H1 (cell line): Measurements from ENCODE around the gene ABHD12. TPM values are rescaled to one million over a fixed set of nuclear protein-coding genes. Genes with fewer than 3 reads are reported as not detected.

Experiments
- CTCF ChIA-PET: fragments of 300-600 bp; sonication (Branson Sonifier 250); formaldehyde crosslinking; loops from one replicate; lab custom pipeline; 2021; ENCODE audit not compliant: partially characterized antibody; lab: Charles Lee
- POLR2A ChIA-PET: fragments of 300-600 bp; sonication (Branson Sonifier 250); formaldehyde crosslinking; loops from one replicate; lab custom pipeline; 2021; ENCODE audit warnings: inconsistent platforms; ENCODE audit not compliant: partially characterized antibody; lab: Charles Lee
- DNase-seq, 2 experiments: peaks; one replicate each; pipeline versions ENCODE4 v3.0.0 to v3.0.0-alpha.2; 2010 to 2022; ENCODE audit warnings: low spot score in 2 of 2, low read depth in 1 of 2, mixed read lengths in 1 of 2
- FAIRE-seq: peaks from 2 replicates; lab custom pipeline; 2011; peaks lifted over from hg19 to GRCh38; lab: Jason Lieb, UNC
- H2AFZ ChIP-seq: 2 replicates; pipeline ENCODE4 v1.8.1; 2012; ENCODE audit warnings: low read length, inconsistent platforms
- H2AK5ac ChIP-seq: 2 replicates; pipeline ENCODE4 v1.6.1; 2013; ENCODE audit warnings: low read depth, low read length
- H2BK120ac ChIP-seq: replicated peaks from 2 replicates; pipeline ENCODE3; 2013; ENCODE audit warnings: low read depth, low read length, inconsistent platforms
- H2BK12ac ChIP-seq: 2 replicates; pipeline ENCODE4 v1.6.1; 2013; ENCODE audit warnings: low read depth, low read length
- H2BK15ac ChIP-seq: 2 replicates; pipeline ENCODE4 v1.6.1; 2013; ENCODE audit warnings: low read length
- H2BK20ac ChIP-seq: 2 replicates; pipeline ENCODE4 v1.6.1; 2013; ENCODE audit warnings: low read length
- H2BK5ac ChIP-seq: 2 replicates; pipeline ENCODE4 v1.6.1; 2013; ENCODE audit warnings: low read depth, low read length
- H3K14ac ChIP-seq: 2 replicates; pipeline ENCODE4 v1.6.1; 2013; ENCODE audit warnings: inconsistent platforms; ENCODE audit not compliant: insufficient read length
- H3K18ac ChIP-seq: 2 replicates; pipeline ENCODE4 v1.6.1; 2013; ENCODE audit warnings: low read length; ENCODE audit errors: extremely low read depth
- H3K23ac ChIP-seq: 2 replicates; pipeline ENCODE4 v1.6.1; 2013; ENCODE audit warnings: inconsistent platforms; ENCODE audit not compliant: insufficient read length
- H3K23me2 ChIP-seq: 2 replicates; pipeline ENCODE4 v1.6.1; 2013; ENCODE audit warnings: low read depth, low read length
- H3K27ac ChIP-seq: 2 replicates; pipeline ENCODE4 v1.6.1; 2011; ENCODE audit warnings: low read depth, low read length, inconsistent platforms
- H3K27me3 ChIP-seq, 4 experiments: replicated peaks in 1 of 4; 1 replicate in 1 of 4; 2 replicates in 3 of 4; pipeline versions ENCODE4 v1.6.1 to v1.8.1; 2011 to 2013; ENCODE audit warnings: low read length in 3 of 4, mild to moderate bottlenecking in 3 of 4, inconsistent platforms in 2 of 4, mixed read lengths in 2 of 4, moderate library complexity in 1 of 4; ENCODE audit not compliant: control insufficient read depth in 3 of 4, insufficient read depth in 3 of 4; ENCODE audit errors: extremely low read depth in 1 of 4
- H3K36me3 ChIP-seq, 4 experiments: 2 replicates each; pipeline versions ENCODE4 v1.6.1 to v1.8.1; 2011 to 2013; ENCODE audit warnings: mild to moderate bottlenecking in 4 of 4, low read length in 3 of 4, moderate library complexity in 2 of 4, control low read depth in 1 of 4, inconsistent platforms in 1 of 4; ENCODE audit not compliant: insufficient read depth in 4 of 4, control insufficient read depth in 2 of 4
- H3K4ac ChIP-seq: replicated peaks from 2 replicates; pipeline ENCODE3; 2013; ENCODE audit warnings: low read length, low read depth, mixed read lengths, inconsistent platforms; ENCODE audit not compliant: insufficient read length
- H3K4me1 ChIP-seq, 4 experiments: replicated peaks in 1 of 4; 1 replicate in 1 of 4; 2 replicates in 3 of 4; pipeline versions ENCODE4 v1.6.1 to v1.8.1; 2011 to 2013; ENCODE audit warnings: low read length in 3 of 4, inconsistent platforms in 2 of 4, mixed read lengths in 1 of 4; ENCODE audit not compliant: insufficient read depth in 4 of 4, control insufficient read depth in 3 of 4
- H3K4me2 ChIP-seq, 2 experiments: 2 replicates each; pipeline versions ENCODE4 v1.6.1 to v1.8.1; 2011 to 2013; ENCODE audit warnings: low read depth in 2 of 2, low read length in 2 of 2, control low read depth in 1 of 2, inconsistent platforms in 1 of 2, mild to moderate bottlenecking in 1 of 2; ENCODE audit not compliant: insufficient read depth in 1 of 2
- H3K4me3 ChIP-seq, 4 experiments: fragments of 200-600, 300-600 bp in 1 of 4; sonication (generic), shearing (Covaris generic), sonication (Bioruptor Twin) in 1 of 4; 2 replicates each; pipeline versions ENCODE4 v1.5.1 to v1.8.1; 2011 to 2016; ENCODE audit warnings: low read length in 4 of 4, low read depth in 3 of 4, control low read depth in 2 of 4, inconsistent platforms in 2 of 4, mild to moderate bottlenecking in 2 of 4, mixed read lengths in 1 of 4, moderate library complexity in 1 of 4; ENCODE audit not compliant: insufficient read depth in 2 of 4; ENCODE audit errors: extremely low read depth in 1 of 4
- H3K56ac ChIP-seq: replicated peaks from 2 replicates; pipeline ENCODE3; 2013; ENCODE audit warnings: low read depth, mild to moderate bottlenecking, mixed read lengths, low read length, inconsistent platforms; ENCODE audit not compliant: insufficient read length
- H3K79me1 ChIP-seq: 2 replicates; pipeline ENCODE4 v1.6.1; 2013; ENCODE audit warnings: low read depth, low read length, control low read depth
- H3K79me2 ChIP-seq, 2 experiments: 2 replicates each; pipeline versions ENCODE4 v1.6.1 to v1.8.1; 2012 to 2013; ENCODE audit warnings: low read length in 2 of 2, mild to moderate bottlenecking in 2 of 2, inconsistent platforms in 1 of 2; ENCODE audit not compliant: insufficient read depth in 2 of 2, control insufficient read depth in 1 of 2
- H3K9ac ChIP-seq, 4 experiments: replicated peaks in 1 of 4; 1 replicate in 1 of 4; 2 replicates in 3 of 4; pipeline versions ENCODE4 v1.6.1 to v1.8.1; 2011 to 2013; ENCODE audit warnings: low read depth in 3 of 4, low read length in 3 of 4, control low read depth in 2 of 4, mild to moderate bottlenecking in 2 of 4, moderate library complexity in 2 of 4, inconsistent platforms in 1 of 4; ENCODE audit errors: extremely low read depth in 1 of 4
- H3K9me3 ChIP-seq, 2 experiments: 2 replicates each; pipeline versions ENCODE4 v1.6.1 to v1.8.1; 2012 to 2013; ENCODE audit warnings: mild to moderate bottlenecking in 2 of 2, moderate library complexity in 2 of 2, control low read depth in 1 of 2, inconsistent platforms in 1 of 2, low read depth in 1 of 2, low read length in 1 of 2, mixed read lengths in 1 of 2; ENCODE audit not compliant: insufficient read depth in 2 of 2
- H4K20me1 ChIP-seq, 2 experiments: replicated peaks in 1 of 2; 2 replicates each; pipeline versions ENCODE3 to v1.8.1; 2011 to 2013; ENCODE audit warnings: inconsistent platforms in 2 of 2, low read length in 2 of 2, mild to moderate bottlenecking in 1 of 2; ENCODE audit not compliant: insufficient read depth in 2 of 2, control insufficient read depth in 1 of 2
- H4K5ac ChIP-seq: 2 replicates; pipeline ENCODE4 v1.6.1; 2013; ENCODE audit warnings: low read length, low read depth, mixed read lengths, inconsistent platforms; ENCODE audit not compliant: insufficient read length
- H4K8ac ChIP-seq: 2 replicates; pipeline ENCODE4 v1.8.0; 2013; ENCODE audit warnings: mild to moderate bottlenecking, moderate library complexity, low read length, inconsistent platforms; ENCODE audit not compliant: insufficient read depth; ENCODE audit errors: extremely low read depth
- H4K91ac ChIP-seq: replicated peaks from 2 replicates; pipeline ENCODE3; 2013; ENCODE audit warnings: low read length, mixed read lengths, inconsistent platforms; ENCODE audit not compliant: insufficient read length
- BRCA1 ChIP-seq: IDR thresholded peaks from 2 replicates; pipeline ENCODE4 v1.6.1; 2012; ENCODE audit warnings: low read depth, low read length, improper control_type of control experiment
- GTF2F1 ChIP-seq: IDR thresholded peaks from 2 replicates; pipeline ENCODE4 v1.6.1; 2012; ENCODE audit warnings: low read depth, low read length, improper control_type of control experiment, borderline replicate concordance
- HDAC6 ChIP-seq: IDR thresholded peaks from one replicate; pipeline ENCODE4 v1.7.1; 2012; ENCODE audit warnings: low read depth, mild to moderate bottlenecking, inconsistent platforms, low read length, moderate library complexity
- POLR2A ChIP-seq, 2 experiments: IDR thresholded peaks; 1 replicate in 1 of 2; 2 replicates in 1 of 2; pipeline ENCODE4 v1.6.1; 2011; ENCODE audit warnings: low read depth in 2 of 2, low read length in 2 of 2, mild to moderate bottlenecking in 2 of 2; ENCODE audit errors: control extremely low read depth in 1 of 2
- RFX5 ChIP-seq: IDR thresholded peaks from 2 replicates; pipeline ENCODE4 v1.6.1; 2011; ENCODE audit warnings: low read depth, low read length, improper control_type of control experiment, borderline replicate concordance
- SIN3A ChIP-seq, 2 experiments: IDR thresholded peaks in 1 of 2; conservative IDR thresholded peaks in 1 of 2; 2 replicates each; pipeline ENCODE4 v1.6.1; 2011 to 2012; ENCODE audit warnings: low read length in 2 of 2, improper control_type of control experiment in 1 of 2, low read depth in 1 of 2, mild to moderate bottlenecking in 1 of 2
- SUZ12 ChIP-seq: fragments of 200-600 bp; sonication (generic); IDR thresholded peaks from 2 replicates; pipeline ENCODE4 v1.6.1; 2012; ENCODE audit warnings: mild to moderate bottlenecking, inconsistent platforms, low read length, moderate library complexity, mixed read lengths
- TBP ChIP-seq: IDR thresholded peaks from 2 replicates; pipeline ENCODE4 v1.6.1; 2011; ENCODE audit warnings: low read depth, low read length, improper control_type of control experiment
- WGBS, 2 experiments: shearing (Covaris generic) in 1 of 2; methylation state at CpG; one replicate each; pipeline versions ENCODE4 v1.1.6 to v1.1.7; 2013 to 2015; ENCODE audit warnings: low lambda C conversion rate in 2 of 2, mixed read lengths in 2 of 2, inconsistent platforms in 1 of 2, low coverage in 1 of 2, missing lambda C conversion rate in 1 of 2; ENCODE audit not compliant: insufficient replicate concordance in 2 of 2, insufficient coverage in 1 of 2, insufficient read length in 1 of 2; ENCODE audit errors: extremely low coverage in 1 of 2, missing lambda C conversion rate in 1 of 2; 5-methylcytosine and 5-hydroxymethylcytosine counted together
- polyA plus RNA-seq, 7 experiments: library from polyadenylated mRNA; depleted of rRNA in 3 of 7; stranded (reverse) in 5 of 7; unstranded in 2 of 7; fragments of >200 nt in 5 of 7; fragments of 200-250 nt in 2 of 7; gene quantifications; 1 replicate in 5 of 7; 2 replicates in 1 of 7; 4 replicates in 1 of 7; pipeline versions ENCODE4 v1.2.1 to v1.2.3, GENCODE V29; 2011 to 2013; ENCODE audit warnings: missing spikeins in 2 of 7, mixed read lengths in 2 of 7
- total RNA-seq: library from RNA; stranded (reverse); fragmentation: NEBNext Ultra II Directional; extraction: Animal tissue kit (Norgen Biotek cat#: 25700); gene quantifications from 2 replicates; pipeline ENCODE4 v1.2.1, GENCODE V29; 2021
- TF ChIP-seq, protein P1 (sequence below): IDR thresholded peaks from 2 replicates; pipeline ENCODE4 v1.6.1; 2011; ENCODE audit warnings: low read depth, mild to moderate bottlenecking, low read length; ENCODE audit not compliant: insufficient read depth
- TF ChIP-seq, protein P2 (sequence below): IDR thresholded peaks from 2 replicates; pipeline ENCODE4 v1.6.1; 2011; ENCODE audit warnings: low read length, improper control_type of control experiment

Gene ABHD12
- total and polyA plus RNA-seq, 2 of the 8 experiments (the other 6 are each of a cell fraction or from before 2014, with no cell fraction given) = 31.3 to 59.5 TPM

DNA sequence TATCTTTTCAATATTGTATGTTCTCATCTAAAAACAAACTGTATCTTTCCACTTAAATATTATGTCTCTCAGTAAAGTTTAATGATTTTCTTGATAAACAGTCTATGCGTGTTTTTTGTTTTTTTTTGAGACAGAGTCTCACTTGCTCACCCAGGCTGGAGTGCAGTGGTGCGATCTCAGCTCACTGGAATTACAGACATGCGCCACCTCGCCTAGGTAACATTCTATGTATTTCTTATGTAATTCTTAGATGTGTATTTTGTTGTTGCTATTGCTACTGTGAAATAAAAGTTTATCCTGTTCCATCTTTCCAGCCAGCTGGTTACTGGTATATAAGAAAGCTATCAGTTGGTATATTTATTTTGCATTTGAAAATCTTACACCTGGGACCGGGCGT is 29.4 kb downstream of the ABHD12 start:
- H3K4me1 ChIP-seq = peaks cover 5 to 19% (median 14%) of the 10 kb centered on the region in 4 experiments
- H2BK12ac ChIP-seq = no peak overlapping the region
- H3K79me2 ChIP-seq = peaks cover 0 to 68% of the 10 kb centered on the region in 2 experiments; a peak in 2 of 4 replicates
- H2BK15ac ChIP-seq = no peak overlapping the region
- 0 out of 2 replicates have a peak overlapping the region, but pooled peaks have one; percentile 67 for H2BK5ac ChIP-seq
- no peak overlapping the region for H3K4me2 ChIP-seq
- H3K4ac ChIP-seq = no peak overlapping the region
- no peak overlapping the region for H2BK120ac ChIP-seq
- H3K23me2 ChIP-seq = no peaks in the 10 kb centered on the region
- no peak for FAIRE-seq
- no peak overlapping the region for H4K8ac ChIP-seq
- TF ChIP-seq, protein P1, sequence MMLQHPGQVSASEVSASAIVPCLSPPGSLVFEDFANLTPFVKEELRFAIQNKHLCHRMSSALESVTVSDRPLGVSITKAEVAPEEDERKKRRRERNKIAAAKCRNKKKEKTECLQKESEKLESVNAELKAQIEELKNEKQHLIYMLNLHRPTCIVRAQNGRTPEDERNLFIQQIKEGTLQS = no peak
- TF ChIP-seq, protein P2, sequence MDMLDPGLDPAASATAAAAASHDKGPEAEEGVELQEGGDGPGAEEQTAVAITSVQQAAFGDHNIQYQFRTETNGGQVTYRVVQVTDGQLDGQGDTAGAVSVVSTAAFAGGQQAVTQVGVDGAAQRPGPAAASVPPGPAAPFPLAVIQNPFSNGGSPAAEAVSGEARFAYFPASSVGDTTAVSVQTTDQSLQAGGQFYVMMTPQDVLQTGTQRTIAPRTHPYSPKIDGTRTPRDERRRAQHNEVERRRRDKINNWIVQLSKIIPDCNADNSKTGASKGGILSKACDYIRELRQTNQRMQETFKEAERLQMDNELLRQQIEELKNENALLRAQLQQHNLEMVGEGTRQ = no peak
- TF ChIP-seq SUZ12 = no peak
- TF ChIP-seq POLR2A (IDR thresholded peaks at IDR 0.05; ENCODE audit: control extremely low read depth in 1 of 2, low read depth in 2 of 2, low read length in 2 of 2) = no peak
- no peak for TF ChIP-seq GTF2F1
- no peak for TF ChIP-seq SIN3A (conservative IDR thresholded peaks at IDR 0.05 in 1 of 2, IDR thresholded peaks at IDR 0.05 in 1 of 2; ENCODE audit: low read depth in 1 of 2, low read length in 2 of 2)
- no peak for TF ChIP-seq BRCA1
- TF ChIP-seq HDAC6 = no peak
- no peak for TF ChIP-seq RFX5
- TF ChIP-seq TBP = no peak
- H3K9me3 ChIP-seq = peaks cover 0 to 5% of the 10 kb centered on the region in 2 experiments; a peak in 1 of 4 replicates
- H3K23ac ChIP-seq = no peak overlapping the region
- H3K27ac ChIP-seq = no peak overlapping the region
- no peak overlapping the region for H4K5ac ChIP-seq
- H3K56ac ChIP-seq = no peak overlapping the region
- peaks cover 0 to 1% of the 10 kb centered on the region in 2 experiments for H4K20me1 ChIP-seq
- 91% methylated on average over 6 of the region's 6 CpGs; no CpG with 5 or more reads in 1 of the 2 experiments for WGBS, 2 experiments
- H3K4me3 ChIP-seq = no peak overlapping the region
- H3K27me3 ChIP-seq = no peaks in the 10 kb centered on the region
- POLR2A ChIA-PET = interaction anchor here (0.6 to 1.2 kb wide), 2 partner anchors 46 to 259 kb away, joined by 3 to 5 read pairs; partner anchors contain the start of gene GINS1
- no peak overlapping the region for H3K18ac ChIP-seq
- H2AFZ ChIP-seq = no peak overlapping the region
- H3K14ac ChIP-seq = no peak overlapping the region
- no peaks in the 10 kb centered on the region for H3K36me3 ChIP-seq
- no peak overlapping the region for H2AK5ac ChIP-seq
- CTCF ChIA-PET = interaction anchor here (0.8 to 1.2 kb wide), 3 partner anchors 10 to 43 kb away, joined by 3 to 4 read pairs (median 4); no protein-coding TSS in a partner anchor
- H4K91ac ChIP-seq = no peak overlapping the region
- H3K9ac ChIP-seq = no peak overlapping the region
- H3K79me1 ChIP-seq = peaks cover 6% of the 10 kb centered on the region
- no peak for DNase-seq
- no peak overlapping the region for H2BK20ac ChIP-seq
